ENCODE data around the gene ZNF451. TPM values are rescaled to one million over a fixed set of nuclear protein-coding genes. Genes with fewer than 3 reads are reported as not detected.

The ZNF451 gene
- total and polyA plus RNA-seq, 2 experiments from 2014 or later: 19.9 to 39.0 TPM

DNA sequence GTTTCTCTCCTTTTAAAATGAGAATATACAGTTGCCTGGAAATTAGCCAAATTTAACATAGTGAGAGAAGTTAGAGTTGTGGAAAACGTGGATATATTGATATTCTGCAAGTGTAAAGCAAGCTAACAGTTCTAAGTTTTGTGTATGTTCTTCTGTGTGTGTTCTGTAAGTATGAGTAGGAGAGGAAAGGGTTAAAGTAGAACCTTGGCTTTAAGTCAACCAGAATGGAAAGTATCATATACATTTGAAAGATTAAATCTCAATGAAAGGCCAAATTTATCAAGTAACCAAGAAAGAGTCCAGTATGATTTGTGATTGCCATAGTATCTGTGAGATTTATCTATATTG, 52.2 kb downstream of the ZNF451 start:
- H2AFZ ChIP-seq: no peak overlapping the region
- no peaks in the 10 kb centered on the region; the same call in 1 of the 2 replicates for H3K9me2 ChIP-seq (ENCODE audit: insufficient read depth)
- TF ChIP-seq EZH2phosphoT487 (IDR thresholded peaks at IDR 0.05; ENCODE audit: insufficient read depth, low read depth): no peak
- TF ChIP-seq EZH2 (IDR thresholded peaks at IDR 0.05; ENCODE audit: insufficient read depth, poor library complexity, severe bottlenecking): no peak
- H3K9me3 ChIP-seq (ENCODE audit: low read depth): no peaks in the 10 kb centered on the region
- no peak overlapping the region for H3K4me2 ChIP-seq (ENCODE audit: unreplicated experiment)
- no peaks in the 10 kb centered on the region for H4K20me1 ChIP-seq (ENCODE audit: insufficient read depth)
- no peak for DNase-seq
- peaks cover 4% of the 10 kb centered on the region; the same call in 1 of the 2 replicates for H3F3A ChIP-seq (ENCODE audit: insufficient read depth)
- in situ Hi-C loops (cut with MboI): no loop called here
- no peak overlapping the region for H3K4me3 ChIP-seq
- no peak overlapping the region for H3K27ac ChIP-seq
- H3K79me2 ChIP-seq (ENCODE audit: insufficient read depth): peaks cover 8% of the 10 kb centered on the region
- H3K36me3 ChIP-seq (ENCODE audit: low read depth): peaks cover 44% of the 10 kb centered on the region
- H3K9ac ChIP-seq: no peak overlapping the region
- WGBS, 2 experiments (ENCODE audit: low coverage in 1 of 2, low lambda C conversion rate in 2 of 2, missing lambda C conversion rate in 2 of 2): 43 to 48% methylated on average over 1 of the region's 1 CpG
- H3K27me3 ChIP-seq (replicated peaks; ENCODE audit: insufficient read depth): no peaks in the 10 kb centered on the region
- H3K4me1 ChIP-seq (ENCODE audit: insufficient read depth): no peaks in the 10 kb centered on the region

DNA sequence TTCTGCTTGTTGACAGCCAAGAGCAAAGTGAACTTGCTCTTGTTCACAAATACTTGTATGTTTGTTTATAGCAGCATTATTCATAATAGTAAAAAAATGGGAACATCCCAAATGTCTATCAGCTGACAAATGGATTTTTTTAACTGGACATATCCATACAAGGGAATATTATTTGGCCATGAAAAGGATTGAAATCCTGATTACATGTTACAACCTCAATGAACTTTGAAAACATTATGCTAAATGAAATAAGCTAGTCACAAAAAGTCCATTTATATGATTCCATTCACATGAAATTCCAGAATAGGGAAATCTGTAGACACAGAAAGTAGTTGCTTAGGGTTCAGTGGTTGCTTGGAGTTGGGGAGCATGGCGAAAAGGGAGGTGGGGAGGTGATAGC, 53.7 kb downstream of the ZNF451 start:
- Histone ChIP-seq H3K9me2 (ENCODE audit: insufficient read depth) (no peaks in the 10 kb centered on the region; the same call in 1 of the 2 replicates), H3K36me3 (ENCODE audit: low read depth) (peaks cover 52% of the 10 kb centered on the region), H3K27ac (no peak overlapping the region), H3K9me3 (ENCODE audit: low read depth) (no peaks in the 10 kb centered on the region), H3K9ac (no peak overlapping the region), H3K4me3 (no peak overlapping the region), H3K27me3 (replicated peaks; ENCODE audit: insufficient read depth) (no peaks in the 10 kb centered on the region), H3K4me1 (ENCODE audit: insufficient read depth) (no peaks in the 10 kb centered on the region), H4K20me1 (ENCODE audit: insufficient read depth) (no peaks in the 10 kb centered on the region), H3K79me2 (ENCODE audit: insufficient read depth) (peaks cover 8% of the 10 kb centered on the region), H2AFZ (no peak overlapping the region), H3F3A (ENCODE audit: insufficient read depth) (peaks cover 4% of the 10 kb centered on the region; the same call in 1 of the 2 replicates), H3K4me2 (ENCODE audit: unreplicated experiment) (no peak overlapping the region)
- no peak for TF ChIP-seq EZH2 (IDR thresholded peaks at IDR 0.05; ENCODE audit: insufficient read depth, poor library complexity, severe bottlenecking)
- no peak for TF ChIP-seq EZH2phosphoT487 (IDR thresholded peaks at IDR 0.05; ENCODE audit: insufficient read depth, low read depth)
- WGBS, 2 experiments (ENCODE audit: low coverage in 1 of 2, low lambda C conversion rate in 2 of 2, missing lambda C conversion rate in 2 of 2): 96 to 100% methylated on average over 1 of the region's 1 CpG
- no peak for DNase-seq
- in situ Hi-C loops (cut with MboI): no loop called here

DNA sequence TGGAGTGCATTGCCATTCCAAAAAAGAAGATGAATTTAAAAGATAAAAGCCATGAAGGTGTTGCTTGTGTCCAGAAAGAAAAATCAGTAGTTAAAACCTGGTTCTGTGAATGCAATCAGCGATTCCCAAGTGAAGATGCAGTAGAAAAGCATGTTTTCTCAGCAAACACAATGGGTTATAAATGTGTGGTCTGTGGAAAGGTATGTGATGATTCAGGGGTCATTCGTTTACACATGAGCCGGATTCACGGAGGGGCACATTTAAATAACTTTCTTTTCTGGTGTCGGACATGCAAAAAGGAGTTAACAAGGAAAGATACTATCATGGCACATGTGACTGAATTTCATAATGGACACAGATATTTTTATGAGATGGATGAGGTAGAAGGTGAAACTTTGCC, 57.4 kb downstream of the ZNF451 start:
- DNase-seq: no peak

DNA sequence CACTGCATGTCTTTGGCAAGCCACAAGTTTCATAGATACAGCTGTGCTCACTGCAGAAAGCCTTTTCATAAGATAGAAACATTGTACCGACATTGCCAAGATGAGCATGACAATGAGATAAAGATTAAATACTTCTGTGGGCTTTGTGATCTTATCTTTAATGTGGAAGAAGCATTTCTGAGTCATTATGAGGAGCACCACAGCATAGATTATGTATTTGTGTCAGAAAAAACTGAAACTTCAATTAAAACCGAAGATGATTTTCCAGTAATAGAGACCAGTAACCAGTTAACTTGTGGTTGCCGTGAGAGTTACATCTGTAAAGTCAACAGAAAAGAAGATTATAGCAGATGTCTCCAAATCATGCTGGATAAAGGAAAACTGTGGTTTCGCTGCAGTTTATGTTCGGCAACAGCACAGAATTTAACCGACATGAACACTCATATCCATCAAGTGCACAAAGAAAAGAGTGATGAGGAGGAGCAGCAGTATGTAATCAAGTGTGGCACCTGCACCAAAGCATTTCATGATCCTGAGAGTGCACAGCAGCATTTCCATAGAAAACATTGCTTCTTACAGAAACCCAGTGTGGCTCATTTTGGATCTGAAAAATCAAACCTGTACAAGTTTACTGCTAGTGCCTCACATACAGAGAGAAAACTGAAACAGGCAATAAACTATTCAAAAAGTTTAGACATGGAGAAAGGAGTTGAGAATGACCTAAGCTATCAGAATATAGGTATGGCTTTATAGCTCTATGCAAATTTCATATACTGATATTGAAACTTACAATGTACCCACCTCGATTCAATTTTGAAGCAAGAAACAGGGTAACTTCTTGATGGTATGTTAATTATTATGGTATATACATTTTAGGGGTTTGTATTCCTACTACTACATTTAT, 58.2 kb downstream of the ZNF451 start:
- H3K9me3 ChIP-seq (ENCODE audit: low read depth): no peaks in the 10 kb centered on the region

More for the DNA sequence above, 57.4 kb downstream of the ZNF451 start:
- Histone ChIP-seq H3K36me3 (ENCODE audit: low read depth) (peaks cover 77% of the 10 kb centered on the region), H3K27me3 (replicated peaks; ENCODE audit: insufficient read depth) (no peaks in the 10 kb centered on the region), H3K79me2 (ENCODE audit: insufficient read depth) (peaks cover 13% of the 10 kb centered on the region), H3K9me2 (ENCODE audit: insufficient read depth) (no peaks in the 10 kb centered on the region; the same call in 1 of the 2 replicates), H3K27ac (no peak overlapping the region), H2AFZ (no peak overlapping the region), H3K4me2 (ENCODE audit: unreplicated experiment) (no peak overlapping the region), H3K9me3 (ENCODE audit: low read depth) (no peaks in the 10 kb centered on the region), H3K4me3 (no peak overlapping the region), H3F3A (ENCODE audit: insufficient read depth) (peaks cover 4% of the 10 kb centered on the region; the same call in 1 of the 2 replicates), H3K9ac (no peak overlapping the region), H3K4me1 (ENCODE audit: insufficient read depth) (no peaks in the 10 kb centered on the region), H4K20me1 (ENCODE audit: insufficient read depth) (no peaks in the 10 kb centered on the region)
- in situ Hi-C loops (cut with MboI): no loop called here
- WGBS, 2 experiments (ENCODE audit: low coverage in 1 of 2, low lambda C conversion rate in 2 of 2, missing lambda C conversion rate in 2 of 2): 96 to 98% methylated on average over 5 of the region's 5 CpGs
- TF ChIP-seq EZH2phosphoT487 (IDR thresholded peaks at IDR 0.05; ENCODE audit: insufficient read depth, low read depth) (no peak), EZH2 (IDR thresholded peaks at IDR 0.05; ENCODE audit: insufficient read depth, poor library complexity, severe bottlenecking) (no peak)

More for the DNA sequence above, 58.2 kb downstream of the ZNF451 start:
- no peak overlapping the region for H3K9ac ChIP-seq
- no peak overlapping the region for H2AFZ ChIP-seq
- in situ Hi-C loops (cut with MboI): no loop called here
- H3K4me2 ChIP-seq (ENCODE audit: unreplicated experiment): no peak overlapping the region
- H3K79me2 ChIP-seq (ENCODE audit: insufficient read depth): peaks cover 13% of the 10 kb centered on the region
- no peaks in the 10 kb centered on the region for H3K27me3 ChIP-seq (replicated peaks; ENCODE audit: insufficient read depth)
- H3F3A ChIP-seq (ENCODE audit: insufficient read depth): peaks cover 4% of the 10 kb centered on the region; the same call in 1 of the 2 replicates
- H3K4me1 ChIP-seq (ENCODE audit: insufficient read depth): no peaks in the 10 kb centered on the region
- WGBS, 2 experiments (ENCODE audit: low coverage in 1 of 2, low lambda C conversion rate in 2 of 2, missing lambda C conversion rate in 2 of 2): 93 to 94% methylated on average over 7 of the region's 7 CpGs
- H3K4me3 ChIP-seq: no peak overlapping the region
- peaks cover 80% of the 10 kb centered on the region for H3K36me3 ChIP-seq (ENCODE audit: low read depth)
- TF ChIP-seq EZH2 (IDR thresholded peaks at IDR 0.05; ENCODE audit: insufficient read depth, poor library complexity, severe bottlenecking) (no peak), EZH2phosphoT487 (IDR thresholded peaks at IDR 0.05; ENCODE audit: insufficient read depth, low read depth) (no peak)
- no peak for DNase-seq
- H3K27ac ChIP-seq: no peak overlapping the region
- H4K20me1 ChIP-seq (ENCODE audit: insufficient read depth): no peaks in the 10 kb centered on the region
- H3K9me2 ChIP-seq (ENCODE audit: insufficient read depth): no peaks in the 10 kb centered on the region; the same call in 1 of the 2 replicates
